Measurements from ENCODE around the gene DEPDC5.
"Not testable (repeated sequence)": the region's sequence is repeated elsewhere in the genome, so short reads cannot be mapped to it uniquely, and the experiment has no call there.

DNA sequence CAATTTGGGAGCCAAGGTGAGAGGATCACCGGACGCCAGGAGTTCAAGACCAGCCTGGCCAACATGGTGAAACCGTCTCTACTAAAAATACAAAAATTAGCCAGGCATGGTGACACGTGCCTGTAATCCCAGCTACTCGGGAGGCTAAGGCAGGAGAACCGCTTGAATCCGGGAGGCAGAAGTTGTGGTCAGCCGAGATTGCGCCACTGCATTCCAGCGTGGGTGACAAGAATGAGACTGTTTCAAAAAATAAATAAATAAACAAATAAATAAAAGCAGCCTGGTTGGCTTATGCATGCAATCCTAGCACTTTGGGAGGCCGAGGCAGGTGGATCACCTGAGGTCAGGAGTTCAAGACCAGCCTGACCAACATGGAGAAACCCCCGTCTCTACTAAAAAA is 42.6 kb upstream of the DEPDC5 start:
- TF ChIP-seq POLR2A (IDR thresholded peaks at IDR 0.05; ENCODE audit: extremely low read depth, insufficient read length); MYC (IDR thresholded peaks at IDR 0.05; ENCODE audit: low read depth, low read length): not testable (repeated sequence)
- TF ChIP-seq, protein P1, sequence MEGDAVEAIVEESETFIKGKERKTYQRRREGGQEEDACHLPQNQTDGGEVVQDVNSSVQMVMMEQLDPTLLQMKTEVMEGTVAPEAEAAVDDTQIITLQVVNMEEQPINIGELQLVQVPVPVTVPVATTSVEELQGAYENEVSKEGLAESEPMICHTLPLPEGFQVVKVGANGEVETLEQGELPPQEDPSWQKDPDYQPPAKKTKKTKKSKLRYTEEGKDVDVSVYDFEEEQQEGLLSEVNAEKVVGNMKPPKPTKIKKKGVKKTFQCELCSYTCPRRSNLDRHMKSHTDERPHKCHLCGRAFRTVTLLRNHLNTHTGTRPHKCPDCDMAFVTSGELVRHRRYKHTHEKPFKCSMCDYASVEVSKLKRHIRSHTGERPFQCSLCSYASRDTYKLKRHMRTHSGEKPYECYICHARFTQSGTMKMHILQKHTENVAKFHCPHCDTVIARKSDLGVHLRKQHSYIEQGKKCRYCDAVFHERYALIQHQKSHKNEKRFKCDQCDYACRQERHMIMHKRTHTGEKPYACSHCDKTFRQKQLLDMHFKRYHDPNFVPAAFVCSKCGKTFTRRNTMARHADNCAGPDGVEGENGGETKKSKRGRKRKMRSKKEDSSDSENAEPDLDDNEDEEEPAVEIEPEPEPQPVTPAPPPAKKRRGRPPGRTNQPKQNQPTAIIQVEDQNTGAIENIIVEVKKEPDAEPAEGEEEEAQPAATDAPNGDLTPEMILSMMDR (IDR thresholded peaks at IDR 0.05; ENCODE audit: low read depth, low read length): not testable (repeated sequence)
- TF ChIP-seq, protein P2, sequence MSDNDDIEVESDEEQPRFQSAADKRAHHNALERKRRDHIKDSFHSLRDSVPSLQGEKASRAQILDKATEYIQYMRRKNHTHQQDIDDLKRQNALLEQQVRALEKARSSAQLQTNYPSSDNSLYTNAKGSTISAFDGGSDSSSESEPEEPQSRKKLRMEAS (IDR thresholded peaks at IDR 0.05; ENCODE audit: low read depth, low read length): not testable (repeated sequence)

Measured in NB4 (cell line).